Osteoblast (primary cell): Measurements from ENCODE around the gene RIMBP2. TPM values are rescaled to one million over a fixed set of nuclear protein-coding genes. Genes with fewer than 3 reads are reported as not detected.

Experiments used
- DNase-seq: peaks from one replicate; pipeline ENCODE4 v3.0.0; 2011; ENCODE audit warnings: low spot score, mixed read lengths; ENCODE audit not compliant: insufficient read length; ENCODE audit errors: missing footprints
- H2AFZ ChIP-seq: 2 replicates; pipeline ENCODE4 v1.6.0; 2011; ENCODE audit warnings: mild to moderate bottlenecking, low read length
- H3K27ac ChIP-seq: 2 replicates; pipeline ENCODE4 v1.5.1; 2011; ENCODE audit warnings: mild to moderate bottlenecking, low read depth, low read length, moderate library complexity
- H3K27me3 ChIP-seq: 2 replicates; pipeline ENCODE4 v1.6.0; 2012; ENCODE audit warnings: mild to moderate bottlenecking, control low read depth, inconsistent platforms, low read length, moderate library complexity; ENCODE audit not compliant: insufficient read depth
- H3K36me3 ChIP-seq: 2 replicates; pipeline ENCODE4 v1.5.1; 2011; ENCODE audit warnings: mild to moderate bottlenecking, low read length, control low read depth, moderate library complexity; ENCODE audit not compliant: insufficient read depth
- H3K4me1 ChIP-seq: 2 replicates; pipeline ENCODE4 v1.5.1; 2011; ENCODE audit warnings: mild to moderate bottlenecking, low read length, control low read depth, moderate library complexity; ENCODE audit not compliant: insufficient read depth
- H3K4me2 ChIP-seq: 2 replicates; pipeline ENCODE4 v1.6.0; 2011; ENCODE audit warnings: mild to moderate bottlenecking, low read length; ENCODE audit not compliant: insufficient read depth
- H3K4me3 ChIP-seq: fragments of 200-600 bp; sonication (generic); 3 replicates; pipeline ENCODE4 v1.5.1; 2012; ENCODE audit warnings: mild to moderate bottlenecking, low read length, inconsistent platforms; ENCODE audit not compliant: insufficient read depth
- H3K79me2 ChIP-seq: 2 replicates; pipeline ENCODE4 v1.6.0; 2012; ENCODE audit warnings: mild to moderate bottlenecking, low read length, control low read depth, inconsistent platforms; ENCODE audit not compliant: insufficient read depth
- H3K9me3 ChIP-seq: 2 replicates; pipeline ENCODE4 v1.5.1; 2011; ENCODE audit warnings: low read depth, low read length, control low read depth
- H4K20me1 ChIP-seq: 2 replicates; pipeline ENCODE4 v1.6.0; 2012; ENCODE audit warnings: mild to moderate bottlenecking, low read length, control low read depth; ENCODE audit not compliant: insufficient read depth
- CTCF ChIP-seq: IDR thresholded peaks from 2 replicates; pipeline ENCODE4 v1.5.1; 2011; ENCODE audit warnings: mild to moderate bottlenecking, low read depth, low read length, moderate library complexity; ENCODE audit errors: extremely low read depth
- total RNA-seq: library from RNA; depleted of rRNA; stranded (reverse); fragments of >200 nt; gene quantifications from 2 replicates; pipeline ENCODE4 v1.2.3, GENCODE V29; 2012

Gene RIMBP2
- total RNA-seq, 1 donor, result not detected

DNA sequence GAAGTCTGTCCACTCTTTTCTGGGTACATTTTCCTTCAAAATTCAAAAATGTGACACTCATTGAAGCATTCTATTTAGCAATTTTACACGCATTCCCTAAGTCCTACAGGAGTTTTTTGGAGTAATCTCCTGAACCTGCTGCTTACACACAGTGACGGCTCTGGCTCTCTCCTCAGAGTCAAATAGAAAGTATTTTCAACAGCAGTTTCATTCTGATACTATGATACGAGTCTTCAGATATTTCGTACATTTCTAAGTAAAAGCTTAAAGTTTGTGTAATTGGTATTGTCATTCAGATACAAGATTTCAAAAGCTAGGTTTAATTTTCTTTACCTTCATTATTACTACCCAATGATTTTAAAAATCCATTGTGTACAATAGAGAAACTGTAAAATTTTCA is 342.0 kb downstream of the RIMBP2 start:
- Histone ChIP-seq H2AFZ (no peak overlapping the region), H4K20me1 (no peaks in the 10 kb centered on the region), H3K79me2 (no peaks in the 10 kb centered on the region), H3K36me3 (no peaks in the 10 kb centered on the region), H3K4me2 (no peak overlapping the region), H3K27ac (no peak overlapping the region), H3K9me3 (peaks cover 7% of the 10 kb centered on the region), H3K4me3 (no peak overlapping the region), H3K27me3 (no peaks in the 10 kb centered on the region), H3K4me1 (no peaks in the 10 kb centered on the region)
- DNase-seq, result no peak
- no peak for TF ChIP-seq CTCF

GRCh38 chr12:130372936-130373335 is 343.2 kb downstream of the RIMBP2 start:
- no peaks in the 10 kb centered on the region for H3K79me2 ChIP-seq
- no peak overlapping the region for H3K4me3 ChIP-seq
- no peak overlapping the region for H3K27ac ChIP-seq
- H3K36me3 ChIP-seq, result no peaks in the 10 kb centered on the region
- H2AFZ ChIP-seq, result no peak overlapping the region
- TF ChIP-seq CTCF, result no peak
- H3K9me3 ChIP-seq, result peaks cover 7% of the 10 kb centered on the region
- no peaks in the 10 kb centered on the region for H3K4me1 ChIP-seq
- H4K20me1 ChIP-seq, result no peaks in the 10 kb centered on the region
- no peak for DNase-seq
- no peak overlapping the region for H3K4me2 ChIP-seq
- H3K27me3 ChIP-seq, result no peaks in the 10 kb centered on the region

GRCh38 chr12:130371296-130371695 is 344.8 kb downstream of the RIMBP2 start:
- no peak for TF ChIP-seq CTCF
- H4K20me1 ChIP-seq, result no peaks in the 10 kb centered on the region
- no peak overlapping the region for H3K4me3 ChIP-seq
- DNase-seq, result no peak
- H2AFZ ChIP-seq, result no peak overlapping the region
- H3K4me2 ChIP-seq, result no peak overlapping the region
- no peaks in the 10 kb centered on the region for H3K27me3 ChIP-seq
- H3K9me3 ChIP-seq, result no peaks in the 10 kb centered on the region
- no peaks in the 10 kb centered on the region for H3K79me2 ChIP-seq
- H3K27ac ChIP-seq, result no peak overlapping the region
- no peaks in the 10 kb centered on the region for H3K4me1 ChIP-seq
- H3K36me3 ChIP-seq, result no peaks in the 10 kb centered on the region

DNA sequence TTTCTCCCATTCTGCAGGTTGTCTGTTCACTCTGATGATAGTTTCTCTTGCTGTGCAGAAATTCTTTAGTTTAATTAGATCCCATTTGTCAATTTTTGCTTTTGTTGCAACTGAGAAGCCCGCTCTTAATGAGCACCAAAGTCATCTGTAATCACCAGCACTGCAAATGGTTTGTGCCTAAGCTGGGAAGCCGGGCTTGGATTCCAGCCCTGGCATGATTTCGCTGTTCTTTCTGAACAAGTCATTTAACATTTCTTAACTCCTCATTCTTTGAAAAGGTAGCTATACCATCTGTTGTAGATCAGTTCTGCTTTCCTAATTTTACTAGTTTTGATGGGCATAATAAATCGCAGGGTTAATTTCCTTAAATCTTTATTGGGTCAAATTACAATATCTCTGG is 346.3 kb downstream of the RIMBP2 start:
- H3K4me3 ChIP-seq, result no peak overlapping the region
- peaks cover 2% of the 10 kb centered on the region for H3K9me3 ChIP-seq
- no peak overlapping the region for H3K27ac ChIP-seq
- H3K79me2 ChIP-seq, result no peaks in the 10 kb centered on the region
- no peak for TF ChIP-seq CTCF
- no peak overlapping the region for H3K4me2 ChIP-seq
- no peaks in the 10 kb centered on the region for H3K36me3 ChIP-seq
- H4K20me1 ChIP-seq, result no peaks in the 10 kb centered on the region
- H3K4me1 ChIP-seq, result no peaks in the 10 kb centered on the region
- no peak overlapping the region for H2AFZ ChIP-seq
- DNase-seq, result no peak
- no peaks in the 10 kb centered on the region for H3K27me3 ChIP-seq
